ENCODE measurements around the gene CCL4. TPM values are rescaled to one million over a fixed set of nuclear protein-coding genes. Genes with fewer than 3 reads are reported as not detected.
"Not testable (repeated sequence)": the region's sequence is repeated elsewhere in the genome, so short reads cannot be mapped to it uniquely, and the experiment has no call there.

Gene CCL4
- total RNA-seq (2021; ENCODE audit: unreplicated experiment) (1.2 TPM), Bru-seq, nascent RNA (not detected), BruChase-seq, experiment 1, labeled RNA remaining after a 6-hour chase (not detected), BruChase-seq, experiment 2, labeled RNA remaining after a 2-hour chase (not detected)
- not detected in 2 replicates for polyA plus RNA-seq (2012)
- long read RNA-seq, result 0 reads

DNA sequence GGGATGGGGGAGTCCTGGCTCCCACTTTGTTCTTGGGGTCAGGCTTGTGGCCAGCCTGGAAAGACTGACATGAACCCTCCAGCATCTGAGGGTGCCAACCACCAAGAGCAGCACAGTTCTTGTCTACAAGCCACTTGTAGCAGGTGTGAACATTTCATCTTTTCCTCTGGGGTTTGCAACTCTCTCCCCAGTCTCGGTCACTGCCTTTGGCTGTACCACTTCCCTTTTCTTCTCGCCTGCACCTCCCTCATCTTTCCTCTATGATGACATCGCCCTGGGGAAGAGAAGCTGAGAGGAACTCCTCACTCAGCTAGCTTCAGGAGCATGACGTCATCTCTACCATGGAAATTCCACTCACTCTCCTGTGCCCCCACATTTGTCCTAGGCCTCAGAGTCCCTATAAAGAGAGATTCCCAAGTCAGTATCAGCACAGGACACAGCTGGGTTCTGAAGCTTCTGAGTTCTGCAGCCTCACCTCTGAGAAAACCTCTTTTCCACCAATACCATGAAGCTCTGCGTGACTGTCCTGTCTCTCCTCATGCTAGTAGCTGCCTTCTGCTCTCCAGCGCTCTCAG, at the start of gene CCL4:
CCL4 (plus strand) TSS at position 427 of the 575 bp plus-strand sequence; CDS start at position 506, 79 bp downstream.
- H4K20me1 ChIP-seq (ENCODE audit: insufficient read depth); POLR2A ChIA-PET; H3K4me2 ChIP-seq (ENCODE audit: low read length); intact Hi-C loops (cut with micrococcal nuclease); ATAC-seq; DNase-seq (ENCODE audit: low read depth, low spot score); H3K27me3 ChIP-seq (ENCODE audit: insufficient read depth, low read length); CTCF ChIA-PET; H3K9ac ChIP-seq (ENCODE audit: low read length); H3K9me2 ChIP-seq (ENCODE audit: insufficient read depth); RAD21 ChIA-PET (ENCODE audit: low non-redundant PET in 1 of 2, low total read pairs in 2 of 2, uncharacterized antibody in 2 of 2, unreplicated experiment in 2 of 2); BruUV-seq (replicated peaks); H3K36me3 ChIP-seq (ENCODE audit: control insufficient read depth in 1 of 2, insufficient read depth in 2 of 2, low read length in 2 of 2); H2AFZ ChIP-seq (ENCODE audit: low read depth, low read length, poor library complexity, severe bottlenecking); H3K27ac ChIP-seq (ENCODE audit: low read depth, low read length); H3K4me1 ChIP-seq (ENCODE audit: control insufficient read depth in 1 of 2, insufficient read depth in 2 of 2, low read length in 2 of 2); H3K79me2 ChIP-seq (ENCODE audit: insufficient read depth, low read length); H3K9me3 ChIP-seq (ENCODE audit: control insufficient read depth in 1 of 2, insufficient read depth in 1 of 2, low read depth in 1 of 2, low read length in 2 of 2); H3K4me3 ChIP-seq (replicated peaks in 1 of 2; ENCODE audit: low read depth in 1 of 2, low read length in 2 of 2): not testable (repeated sequence)

DNA sequence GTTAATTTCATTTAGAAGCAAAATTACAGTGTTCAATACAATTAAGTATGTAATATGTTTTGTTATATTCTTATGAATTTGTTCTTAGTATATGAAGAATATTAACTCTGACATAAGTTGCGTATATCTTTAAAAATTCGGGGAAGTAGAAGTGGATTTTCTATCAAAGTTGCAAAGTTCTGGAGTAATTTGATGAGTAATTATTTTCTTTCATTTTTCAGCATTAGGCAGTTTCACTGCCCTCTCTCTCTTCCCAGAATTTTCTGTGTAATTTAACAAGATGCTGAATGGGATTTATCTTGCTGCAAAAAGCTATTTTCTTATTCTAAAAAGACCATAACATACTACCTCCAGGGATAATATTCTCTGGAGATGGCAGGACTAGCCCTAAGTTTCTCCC, 48.5 kb upstream of the CCL4 start:
- no peak for ATAC-seq
- Histone ChIP-seq H4K20me1 (ENCODE audit: insufficient read depth) (no peaks in the 10 kb centered on the region), H3K4me2 (ENCODE audit: low read length) (no peak overlapping the region), H3K9ac (ENCODE audit: low read length) (no peak overlapping the region), H3K4me1 (ENCODE audit: control insufficient read depth in 1 of 2, insufficient read depth in 2 of 2, low read length in 2 of 2) (no peaks in the 10 kb centered on the region), H3K9me2 (ENCODE audit: insufficient read depth) (no peaks in the 10 kb centered on the region), H3K4me3 (replicated peaks in 1 of 2; ENCODE audit: low read depth in 1 of 2, low read length in 2 of 2) (no peak overlapping the region), H3K79me2 (ENCODE audit: insufficient read depth, low read length) (no peaks in the 10 kb centered on the region), H2AFZ (ENCODE audit: low read depth, low read length, poor library complexity, severe bottlenecking) (no peak overlapping the region), H3K27ac (ENCODE audit: low read depth, low read length) (no peak overlapping the region), H3K27me3 (ENCODE audit: insufficient read depth, low read length) (0 out of 2 replicates have a peak, but pooled peaks cover 3% of the 10 kb centered on the region), H3K36me3 (ENCODE audit: control insufficient read depth in 1 of 2, insufficient read depth in 2 of 2, low read length in 2 of 2) (no peaks in the 10 kb centered on the region), H3K9me3 (ENCODE audit: control insufficient read depth in 1 of 2, insufficient read depth in 1 of 2, low read depth in 1 of 2, low read length in 2 of 2) (no peaks in the 10 kb centered on the region)
- BruUV-seq (replicated peaks), result no TSS peak
- no peak for DNase-seq (ENCODE audit: low read depth, low spot score)
- intact Hi-C loops (cut with micrococcal nuclease), result no loop called here
- ChIA-PET POLR2A (no interaction called here), RAD21 (ENCODE audit: low non-redundant PET in 1 of 2, low total read pairs in 2 of 2, uncharacterized antibody in 2 of 2, unreplicated experiment in 2 of 2) (no interaction called here), CTCF (no interaction called here)
- TF ChIP-seq ELF1 (IDR thresholded peaks at IDR 0.05; ENCODE audit: borderline replicate concordance, low read depth) (no peak), CBX3 (IDR thresholded peaks at IDR 0.05; ENCODE audit: low read depth) (no peak), EZH2phosphoT487 (IDR thresholded peaks at IDR 0.05; ENCODE audit: borderline replicate concordance) (no peak), SIN3A (IDR thresholded peaks at IDR 0.05; ENCODE audit: low read depth) (no peak), JUND (IDR thresholded peaks at IDR 0.05) (no peak), ZNF274 (IDR thresholded peaks at IDR 0.05; ENCODE audit: low read depth, low read length) (no peak), SP1 (IDR thresholded peaks at IDR 0.05; ENCODE audit: low read depth) (no peak), SRF (IDR thresholded peaks at IDR 0.05; ENCODE audit: low read depth) (no peak), POLR2A (IDR thresholded peaks at IDR 0.05; ENCODE audit: borderline replicate concordance, extremely low read depth, insufficient read depth, insufficient read length) (no peak), YY1 (IDR thresholded peaks at IDR 0.05; ENCODE audit: extremely low read depth, insufficient replicate concordance, low read depth, low read length) (no peak), POLR2AphosphoS5 (IDR thresholded peaks at IDR 0.05; ENCODE audit: low read depth, low read length) (no peak), CEBPB (IDR thresholded peaks at IDR 0.05; ENCODE audit: low read depth) (no peak), RAD21 (IDR thresholded peaks at IDR 0.05; ENCODE audit: low read depth) (no peak), EZH2 (IDR thresholded peaks at IDR 0.05) (no peak)
- TF ChIP-seq, protein P1, sequence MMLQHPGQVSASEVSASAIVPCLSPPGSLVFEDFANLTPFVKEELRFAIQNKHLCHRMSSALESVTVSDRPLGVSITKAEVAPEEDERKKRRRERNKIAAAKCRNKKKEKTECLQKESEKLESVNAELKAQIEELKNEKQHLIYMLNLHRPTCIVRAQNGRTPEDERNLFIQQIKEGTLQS (IDR thresholded peaks at IDR 0.05), result no peak
- TF ChIP-seq, protein P2, sequence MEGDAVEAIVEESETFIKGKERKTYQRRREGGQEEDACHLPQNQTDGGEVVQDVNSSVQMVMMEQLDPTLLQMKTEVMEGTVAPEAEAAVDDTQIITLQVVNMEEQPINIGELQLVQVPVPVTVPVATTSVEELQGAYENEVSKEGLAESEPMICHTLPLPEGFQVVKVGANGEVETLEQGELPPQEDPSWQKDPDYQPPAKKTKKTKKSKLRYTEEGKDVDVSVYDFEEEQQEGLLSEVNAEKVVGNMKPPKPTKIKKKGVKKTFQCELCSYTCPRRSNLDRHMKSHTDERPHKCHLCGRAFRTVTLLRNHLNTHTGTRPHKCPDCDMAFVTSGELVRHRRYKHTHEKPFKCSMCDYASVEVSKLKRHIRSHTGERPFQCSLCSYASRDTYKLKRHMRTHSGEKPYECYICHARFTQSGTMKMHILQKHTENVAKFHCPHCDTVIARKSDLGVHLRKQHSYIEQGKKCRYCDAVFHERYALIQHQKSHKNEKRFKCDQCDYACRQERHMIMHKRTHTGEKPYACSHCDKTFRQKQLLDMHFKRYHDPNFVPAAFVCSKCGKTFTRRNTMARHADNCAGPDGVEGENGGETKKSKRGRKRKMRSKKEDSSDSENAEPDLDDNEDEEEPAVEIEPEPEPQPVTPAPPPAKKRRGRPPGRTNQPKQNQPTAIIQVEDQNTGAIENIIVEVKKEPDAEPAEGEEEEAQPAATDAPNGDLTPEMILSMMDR (IDR thresholded peaks at IDR 0.05 in 2 of 3, conservative IDR thresholded peaks at IDR 0.05 in 1 of 3; ENCODE audit: borderline replicate concordance in 1 of 3, insufficient read depth in 1 of 3, low read depth in 2 of 3, low read length in 2 of 3), result no peak
- TF ChIP-seq, protein P3, sequence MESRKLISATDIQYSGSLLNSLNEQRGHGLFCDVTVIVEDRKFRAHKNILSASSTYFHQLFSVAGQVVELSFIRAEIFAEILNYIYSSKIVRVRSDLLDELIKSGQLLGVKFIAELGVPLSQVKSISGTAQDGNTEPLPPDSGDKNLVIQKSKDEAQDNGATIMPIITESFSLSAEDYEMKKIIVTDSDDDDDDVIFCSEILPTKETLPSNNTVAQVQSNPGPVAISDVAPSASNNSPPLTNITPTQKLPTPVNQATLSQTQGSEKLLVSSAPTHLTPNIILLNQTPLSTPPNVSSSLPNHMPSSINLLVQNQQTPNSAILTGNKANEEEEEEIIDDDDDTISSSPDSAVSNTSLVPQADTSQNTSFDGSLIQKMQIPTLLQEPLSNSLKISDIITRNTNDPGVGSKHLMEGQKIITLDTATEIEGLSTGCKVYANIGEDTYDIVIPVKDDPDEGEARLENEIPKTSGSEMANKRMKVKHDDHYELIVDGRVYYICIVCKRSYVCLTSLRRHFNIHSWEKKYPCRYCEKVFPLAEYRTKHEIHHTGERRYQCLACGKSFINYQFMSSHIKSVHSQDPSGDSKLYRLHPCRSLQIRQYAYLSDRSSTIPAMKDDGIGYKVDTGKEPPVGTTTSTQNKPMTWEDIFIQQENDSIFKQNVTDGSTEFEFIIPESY (IDR thresholded peaks at IDR 0.05; ENCODE audit: extremely low read depth, insufficient replicate concordance, low read length), result no peak
- TF ChIP-seq, protein P4, sequence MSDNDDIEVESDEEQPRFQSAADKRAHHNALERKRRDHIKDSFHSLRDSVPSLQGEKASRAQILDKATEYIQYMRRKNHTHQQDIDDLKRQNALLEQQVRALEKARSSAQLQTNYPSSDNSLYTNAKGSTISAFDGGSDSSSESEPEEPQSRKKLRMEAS (IDR thresholded peaks at IDR 0.05), result no peak
